OCI-LY7 (cell line): ENCODE data around the gene MAVS. TPM values are rescaled to one million over a fixed set of nuclear protein-coding genes. Genes with fewer than 3 reads are reported as not detected.

Experiments used
- BruUV-seq: library from RNA; stranded (reverse); fragments of 400-500 nt; replicated peaks from 2 replicates; lab custom pipeline; 2021; lab: Mats Ljungman, UMichigan
- CTCF ChIA-PET: fragments of 300-600 bp; sonication (Branson Sonifier 250); formaldehyde crosslinking; loops from one replicate; lab custom pipeline; 2022; ENCODE audit warnings: antibody characterized with exemption; ENCODE audit not compliant: unreplicated experiment; lab: Charles Lee
- POLR2A ChIA-PET: fragments of 300-600 bp; sonication (Branson Sonifier 250); formaldehyde crosslinking; loops from one replicate; lab custom pipeline; 2022; ENCODE audit warnings: antibody characterized with exemption; lab: Charles Lee
- DNase-seq: peaks from one replicate; pipeline ENCODE4 v3.0.0-alpha.2; 2015; ENCODE audit warnings: low spot score
- H2AFZ ChIP-seq: fragments of 200-600 bp; sonication (generic), shearing (Covaris generic); 2 replicates; pipeline ENCODE4 v1.6.1; 2014; ENCODE audit warnings: mild to moderate bottlenecking, antibody characterized with exemption, low read length, moderate library complexity
- H3K27ac ChIP-seq: fragments of 200-600 bp; sonication (generic); 2 replicates; pipeline ENCODE4 v1.5.1; 2014; ENCODE audit warnings: mixed run types, low read depth, mild to moderate bottlenecking, moderate library complexity, low read length, inconsistent platforms; ENCODE audit not compliant: poor library complexity, severe bottlenecking
- H3K36me3 ChIP-seq: fragments of 200-600 bp; sonication (generic); 2 replicates; pipeline ENCODE4 v1.6.1; 2014; ENCODE audit warnings: mild to moderate bottlenecking, antibody characterized with exemption, low read length, moderate library complexity, mixed read lengths; ENCODE audit not compliant: insufficient read depth
- H3K4me1 ChIP-seq: fragments of 200-600 bp; sonication (generic); 2 replicates; pipeline ENCODE4 v1.5.1; 2014; ENCODE audit warnings: mild to moderate bottlenecking, low read length; ENCODE audit not compliant: insufficient read depth, poor library complexity, severe bottlenecking
- H3K4me2 ChIP-seq: fragments of 200-600 bp; sonication (generic); 2 replicates; pipeline ENCODE4 v1.6.1; 2014; ENCODE audit warnings: mild to moderate bottlenecking, low read length
- H3K4me3 ChIP-seq: fragments of 200-600 bp; sonication (generic); 2 replicates; pipeline ENCODE4 v1.5.1; 2014; ENCODE audit warnings: mild to moderate bottlenecking, low read depth, low read length; ENCODE audit not compliant: poor library complexity, severe bottlenecking
- H3K79me2 ChIP-seq: fragments of 200-600 bp; sonication (generic); 2 replicates; pipeline ENCODE4 v1.6.1; 2016; ENCODE audit warnings: low read depth, mild to moderate bottlenecking, low read length, moderate library complexity, mixed read lengths; ENCODE audit not compliant: insufficient read depth
- H3K9me2 ChIP-seq: fragments of 200-600 bp; sonication (generic); 2 replicates; pipeline ENCODE4 v1.6.1; 2016; ENCODE audit warnings: mild to moderate bottlenecking, low read length, mixed read lengths; ENCODE audit not compliant: insufficient read depth
- H3K9me3 ChIP-seq: fragments of 200-600 bp; sonication (generic); 2 replicates; pipeline ENCODE4 v1.6.1; 2014; ENCODE audit warnings: mild to moderate bottlenecking, mixed run types, low read length, mixed read lengths
- H4K20me1 ChIP-seq: fragments of 200-600 bp; sonication (generic); 2 replicates; pipeline ENCODE4 v1.6.1; 2014; ENCODE audit warnings: mild to moderate bottlenecking, antibody characterized with exemption, low read length, moderate library complexity, mixed read lengths; ENCODE audit not compliant: insufficient read depth
- EZH2phosphoT487 ChIP-seq: fragments of 200-600 bp; sonication (generic); IDR thresholded peaks from 2 replicates; pipeline ENCODE4 v1.6.1; 2018; ENCODE audit warnings: low read depth, borderline replicate concordance, mild to moderate bottlenecking, mixed run types, antibody characterized with exemption, low read length, moderate library complexity, mixed read lengths
- intact Hi-C: fragments of 100-400 bp; cut with micrococcal nuclease; formaldehyde crosslinking; loops from one replicate; pipeline ENCODE4 v1.10.0; 2022; ENCODE audit not compliant: unreplicated experiment
- total RNA-seq, 2 experiments: library from RNA; depleted of rRNA in 1 of 2; stranded (reverse); fragments of >200 nt in 1 of 2; shearing (Covaris generic) in 1 of 2; gene quantifications; 2 replicates each; pipeline ENCODE4 v1.2.3, GENCODE V29; 2014 to 2022
- TF ChIP-seq, protein P1 (sequence below): fragments of 200-600 bp; sonication (generic); conservative IDR thresholded peaks from 2 replicates; pipeline ENCODE4 v1.5.1; 2014; ENCODE audit warnings: mild to moderate bottlenecking, antibody characterized with exemption, low read length, moderate library complexity, mixed read lengths

Gene MAVS
- total RNA-seq, 2 experiments from 2014 or later = 19.8 to 35.5 TPM

- no peaks in the 10 kb centered on the region for H3K9me3 ChIP-seq
- no peaks in the 10 kb centered on the region for H4K20me1 ChIP-seq
- H2AFZ ChIP-seq = no peak overlapping the region
- POLR2A ChIA-PET = interaction anchor here (2.5 kb wide), 1 partner anchor 35 kb away, joined by 16 read pairs; the partner anchor contains the start of gene CENPB
- H3K4me3 ChIP-seq = no peak overlapping the region
- H3K36me3 ChIP-seq = peaks cover 21% of the 10 kb centered on the region; the same call in 1 of the 2 replicates
- peaks cover 9% of the 10 kb centered on the region; the same call in 1 of the 2 replicates for H3K79me2 ChIP-seq
- H3K9me2 ChIP-seq = no peaks in the 10 kb centered on the region
- TF ChIP-seq, protein P1, sequence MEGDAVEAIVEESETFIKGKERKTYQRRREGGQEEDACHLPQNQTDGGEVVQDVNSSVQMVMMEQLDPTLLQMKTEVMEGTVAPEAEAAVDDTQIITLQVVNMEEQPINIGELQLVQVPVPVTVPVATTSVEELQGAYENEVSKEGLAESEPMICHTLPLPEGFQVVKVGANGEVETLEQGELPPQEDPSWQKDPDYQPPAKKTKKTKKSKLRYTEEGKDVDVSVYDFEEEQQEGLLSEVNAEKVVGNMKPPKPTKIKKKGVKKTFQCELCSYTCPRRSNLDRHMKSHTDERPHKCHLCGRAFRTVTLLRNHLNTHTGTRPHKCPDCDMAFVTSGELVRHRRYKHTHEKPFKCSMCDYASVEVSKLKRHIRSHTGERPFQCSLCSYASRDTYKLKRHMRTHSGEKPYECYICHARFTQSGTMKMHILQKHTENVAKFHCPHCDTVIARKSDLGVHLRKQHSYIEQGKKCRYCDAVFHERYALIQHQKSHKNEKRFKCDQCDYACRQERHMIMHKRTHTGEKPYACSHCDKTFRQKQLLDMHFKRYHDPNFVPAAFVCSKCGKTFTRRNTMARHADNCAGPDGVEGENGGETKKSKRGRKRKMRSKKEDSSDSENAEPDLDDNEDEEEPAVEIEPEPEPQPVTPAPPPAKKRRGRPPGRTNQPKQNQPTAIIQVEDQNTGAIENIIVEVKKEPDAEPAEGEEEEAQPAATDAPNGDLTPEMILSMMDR = no peak
- no peak for TF ChIP-seq EZH2phosphoT487
- H3K27ac ChIP-seq = no peak overlapping the region
- no TSS peak for BruUV-seq
- intact Hi-C loops = no loop called here
- H3K4me2 ChIP-seq = no peak overlapping the region
- CTCF ChIA-PET = interaction anchor here (0.6 kb wide), 1 partner anchor 508 kb away, joined by 5 read pairs; no protein-coding TSS in a partner anchor
- H3K4me1 ChIP-seq = peaks cover 28% of the 10 kb centered on the region
- DNase-seq = no peak
These were observed 24.6 kb upstream of the MAVS start for GRCh38 chr20:3821996-3822395.

GRCh38 chr20:3823881-3824280 is 22.8 kb upstream of the MAVS start:
- Histone ChIP-seq H4K20me1 (no peaks in the 10 kb centered on the region), H3K9me2 (no peaks in the 10 kb centered on the region), H3K27ac (no peak overlapping the region), H3K9me3 (no peaks in the 10 kb centered on the region), H3K4me3 (no peak overlapping the region), H3K79me2 (peaks cover 9% of the 10 kb centered on the region; the same call in 1 of the 2 replicates), H3K4me1 (peaks cover 19% of the 10 kb centered on the region), H2AFZ (no peak overlapping the region), H3K4me2 (no peak overlapping the region), H3K36me3 (peaks cover 21% of the 10 kb centered on the region; the same call in 1 of the 2 replicates)
- POLR2A ChIA-PET = no interaction called here
- BruUV-seq = no TSS peak
- DNase-seq = no peak
- CTCF ChIA-PET = no interaction called here
- TF ChIP-seq, protein P1 = no peak
- TF ChIP-seq EZH2phosphoT487 = no peak
- intact Hi-C loops = no loop called here

- BruUV-seq = no TSS peak
- Histone ChIP-seq H3K9me2 (no peaks in the 10 kb centered on the region), H4K20me1 (no peaks in the 10 kb centered on the region), H2AFZ (no peak overlapping the region), H3K27ac (no peak overlapping the region), H3K4me2 (no peak overlapping the region), H3K79me2 (peaks cover 9% of the 10 kb centered on the region; the same call in 1 of the 2 replicates), H3K9me3 (no peaks in the 10 kb centered on the region), H3K4me1 (peaks cover 8% of the 10 kb centered on the region), H3K4me3 (no peak overlapping the region), H3K36me3 (peaks cover 21% of the 10 kb centered on the region; the same call in 1 of the 2 replicates)
- POLR2A ChIA-PET = no interaction called here
- CTCF ChIA-PET = no interaction called here
- intact Hi-C loops = no loop called here
- TF ChIP-seq, protein P1 = peak; percentile 32; the same call in 1 of the 2 replicates
- no peak for TF ChIP-seq EZH2phosphoT487
- DNase-seq = no peak
These were observed 21.1 kb upstream of the MAVS start for GRCh38 chr20:3825526-3825925.
